Right cardiac atrium (tissue), 5 donors: ENCODE measurements around the gene NDE1. TPM values are rescaled to one million over a fixed set of nuclear protein-coding genes. Genes with fewer than 3 reads are reported as not detected.
"Not testable (repeated sequence)": the region's sequence is repeated elsewhere in the genome, so short reads cannot be mapped to it uniquely, and the experiment has no call there.

ENCODE experiments used
- ATAC-seq, 2 donors: fragments of 200-7000 bp; cut with Tn5 transposase; one replicate each; pipeline versions ENCODE4 v1.8.0 to v1.9.1; 2020; ENCODE audit warnings: moderate library complexity in 2 of 2, mild to moderate bottlenecking in 1 of 2
- DNase-seq, 3 donors: peaks; one replicate each; pipeline ENCODE4 v3.0.0-alpha.2; 2020
- H3K27ac ChIP-seq: one replicate; pipeline ENCODE4 v1.5.1; 2013; ENCODE audit warnings: mild to moderate bottlenecking, low read length, control low read depth, moderate library complexity
- H3K27me3 ChIP-seq: one replicate; pipeline ENCODE4 v1.6.1; 2013; ENCODE audit not compliant: control insufficient read depth, insufficient read depth
- H3K4me1 ChIP-seq: one replicate; pipeline ENCODE4 v1.6.1; 2013; ENCODE audit warnings: low read length; ENCODE audit not compliant: control insufficient read depth, insufficient read depth
- H3K4me3 ChIP-seq: one replicate; pipeline ENCODE4 v1.5.1; 2013; ENCODE audit warnings: low read length, control low read depth
- H3K9me3 ChIP-seq: one replicate; pipeline ENCODE4 v1.6.1; 2013; ENCODE audit warnings: low read length; ENCODE audit not compliant: control insufficient read depth
- WGBS: extraction: QIAGEN DNeasy Blood & Tissue Kit; methylation state at CpG from one replicate; pipeline ENCODE4 v1.1.7; 2013; 5-methylcytosine and 5-hydroxymethylcytosine counted together
- intact Hi-C, 4 donors: fragments of 100-400 bp; cut with DNase I; formaldehyde crosslinking; loops; one replicate each; pipeline versions ENCODE4 v1.11.0 to v1.14.0; 2022 to 2023
- polyA plus RNA-seq: library from polyadenylated mRNA; stranded (reverse); fragments of 200-250 nt; gene quantifications from one replicate; pipeline ENCODE4 v1.2.3, GENCODE V29; 2013
- total RNA-seq, 4 donors: library from RNA; stranded (reverse); fragmentation: NEBNext Ultra II Directional; extraction: Animal tissue kit (Norgen Biotek cat#: 25700); gene quantifications; one replicate each; pipeline ENCODE4 v1.2.1, GENCODE V29; 2021
- donor health status: healthy with polysubstance abuse.
- donor health status: DM: no; HTN: yes; CAD: no.
- donor health status: DM: no; HTN: no; CAD: no.
- donor health status: DM: no; HTN: yes; CAD: no; lungs with severe emphysema.
- donor health status: DM: yes; HTN: yes; CAD: no.

Gene NDE1
- total and polyA plus RNA-seq, 5 donors: 8.6 to 23.9 (median 16.5) TPM

DNA sequence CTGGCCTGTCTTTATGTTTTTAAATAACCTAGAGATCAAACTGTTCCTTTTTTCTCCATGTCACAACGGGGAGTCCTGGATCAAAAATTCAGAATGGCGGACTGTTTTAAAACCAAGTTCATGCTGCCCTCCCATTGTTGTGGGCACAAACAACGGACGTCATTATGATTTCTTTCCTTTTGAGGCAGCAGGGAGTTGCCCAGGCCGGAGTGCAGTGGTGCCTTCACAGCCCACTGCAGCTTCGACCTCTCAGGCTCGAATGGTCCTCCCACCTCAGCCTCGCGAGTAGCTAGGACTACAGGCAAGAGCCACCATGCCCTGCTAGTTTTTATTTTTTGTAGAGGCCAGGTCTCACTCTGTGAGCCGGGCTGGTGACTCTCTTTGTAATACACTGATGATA, 26.5 kb downstream of the NDE1 start:
- ATAC-seq (no peak), DNase-seq (no peak)
- H3K4me3 ChIP-seq: no peak overlapping the region
- no peaks in the 10 kb centered on the region for H3K9me3 ChIP-seq
- 81% methylated on average over 10 of the region's 10 CpGs for WGBS
- intact Hi-C loops: no loop called here
- H3K27ac ChIP-seq: no peak overlapping the region
- H3K27me3 ChIP-seq: no peaks in the 10 kb centered on the region
- peaks cover 6% of the 10 kb centered on the region for H3K4me1 ChIP-seq

DNA sequence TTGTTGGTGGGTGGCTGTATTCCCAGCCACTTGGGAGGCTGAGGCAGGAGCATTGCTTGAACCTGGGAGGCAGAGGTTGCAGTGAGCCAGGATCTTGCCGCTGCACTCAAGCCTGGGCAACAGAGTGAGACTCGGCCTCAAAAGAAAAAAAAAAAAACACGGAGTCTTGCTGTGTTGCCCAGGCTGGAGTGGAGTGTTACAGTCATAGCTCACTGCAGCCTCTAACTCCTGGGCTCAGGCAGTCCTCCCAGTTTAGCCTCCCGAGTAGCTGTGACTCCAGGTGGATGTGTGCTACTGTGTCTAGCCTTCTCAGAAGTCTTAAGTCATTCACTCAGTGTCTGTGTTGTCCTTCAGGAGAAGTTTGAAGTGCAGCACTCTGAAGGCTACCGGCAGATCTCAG, 27.4 kb downstream of the NDE1 start:
- intact Hi-C loops: no loop called here
- no peak for DNase-seq
- WGBS: 97% methylated on average over 5 of the region's 5 CpGs
- ATAC-seq: no peak
- Histone ChIP-seq H3K4me3 (no peak overlapping the region), H3K9me3 (no peaks in the 10 kb centered on the region), H3K27me3 (no peaks in the 10 kb centered on the region), H3K27ac (no peak overlapping the region), H3K4me1 (peaks cover 6% of the 10 kb centered on the region)

DNA sequence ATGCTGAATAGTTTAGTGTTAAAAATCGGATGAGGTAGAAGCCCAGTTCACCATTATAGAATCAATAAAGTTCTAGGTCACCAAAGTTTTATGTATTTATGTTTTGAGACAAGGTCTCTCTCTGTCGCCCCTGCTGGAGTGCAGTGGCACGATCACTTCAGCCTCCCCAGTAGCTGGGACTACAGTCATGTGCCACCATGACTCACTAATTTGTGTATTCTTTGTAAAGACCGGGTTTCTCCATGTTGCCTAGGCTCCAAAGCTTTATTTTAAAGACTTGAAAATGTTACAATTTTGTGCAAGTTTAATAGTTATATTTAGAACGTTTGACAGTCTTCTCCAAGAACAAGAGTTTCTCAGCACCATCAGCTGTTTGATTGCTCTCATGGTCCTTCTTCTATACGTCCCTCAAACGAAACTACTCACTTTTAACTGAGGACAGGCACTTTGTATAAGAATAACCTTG, 32.1 kb downstream of the NDE1 start:
- H3K27me3 ChIP-seq: no peaks in the 10 kb centered on the region
- H3K9me3 ChIP-seq: no peaks in the 10 kb centered on the region
- no peak overlapping the region for H3K4me3 ChIP-seq
- ATAC-seq (peak in 1 of 2 donors; percentile 54), DNase-seq (no peak)
- H3K27ac ChIP-seq: no peak overlapping the region
- intact Hi-C loops: no loop called here
- 62% methylated on average over 7 of the region's 7 CpGs for WGBS
- no peaks in the 10 kb centered on the region for H3K4me1 ChIP-seq

DNA sequence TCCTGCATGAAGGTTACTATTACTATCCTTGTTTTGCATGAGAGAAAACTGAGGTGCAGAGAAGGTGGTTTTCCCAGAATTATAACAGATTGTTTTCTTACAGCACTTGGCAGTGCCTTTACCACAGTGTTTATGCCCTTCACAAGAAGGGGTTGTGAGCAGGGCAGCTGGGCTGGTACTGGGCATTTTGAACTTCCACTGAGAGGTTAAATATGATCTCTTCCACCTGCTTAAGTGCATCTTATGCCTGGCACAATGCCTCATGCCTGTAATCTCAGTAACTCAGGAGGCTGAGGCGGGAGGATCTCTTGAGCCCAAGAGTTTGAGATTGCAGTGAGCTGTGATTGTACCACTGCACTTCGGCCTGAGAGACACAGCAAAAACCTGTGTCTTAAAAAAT, 36.2 kb downstream of the NDE1 start:
- 93% methylated on average over 2 of the region's 2 CpGs for WGBS
- no peak for DNase-seq
- Histone ChIP-seq H3K4me3 (no peak overlapping the region), H3K27me3 (no peaks in the 10 kb centered on the region), H3K27ac (no peak overlapping the region), H3K9me3 (no peaks in the 10 kb centered on the region), H3K4me1 (no peaks in the 10 kb centered on the region)
- no peak for ATAC-seq
- intact Hi-C loops: no loop called here

- Histone ChIP-seq H3K27me3 (no peaks in the 10 kb centered on the region), H3K27ac (no peak overlapping the region), H3K4me3 (no peak overlapping the region), H3K4me1 (no peaks in the 10 kb centered on the region), H3K9me3 (no peaks in the 10 kb centered on the region)
- no peak for DNase-seq
- intact Hi-C loops: no loop called here
- WGBS: 98% methylated on average over 3 of the region's 3 CpGs
- no peak for ATAC-seq
These were observed 39.2 kb downstream of the NDE1 start for GRCh38 chr16:15689290-15689689.

GRCh38 chr16:15690296-15690695, 40.3 kb downstream of the NDE1 start:
- intact Hi-C loops: no loop called here
- WGBS: 92% methylated on average over 3 of the region's 3 CpGs
- ATAC-seq: no peak

DNA sequence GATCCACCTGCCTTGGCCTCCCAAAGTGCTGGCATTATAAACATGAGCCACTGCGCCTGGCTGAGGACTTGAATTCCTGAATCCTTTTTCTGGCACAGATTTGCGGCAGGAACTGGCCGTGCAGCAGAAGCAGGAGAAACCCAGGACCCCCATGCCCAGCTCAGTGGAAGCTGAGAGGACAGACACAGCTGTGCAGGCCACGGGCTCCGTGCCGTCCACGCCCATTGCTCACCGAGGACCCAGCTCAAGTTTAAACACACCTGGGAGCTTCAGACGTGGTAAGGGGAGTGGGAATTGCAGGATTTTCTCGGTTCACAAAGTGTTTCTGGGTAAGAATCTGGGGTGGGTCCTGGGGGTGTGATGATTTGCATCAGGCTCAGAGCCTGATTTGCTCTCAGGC, 41.0 kb downstream of the NDE1 start:
- intact Hi-C loops: no loop called here
- Histone ChIP-seq H3K4me1 (no peaks in the 10 kb centered on the region), H3K9me3 (no peaks in the 10 kb centered on the region), H3K27ac (no peak overlapping the region), H3K27me3 (no peaks in the 10 kb centered on the region), H3K4me3 (no peak overlapping the region)
- ATAC-seq: no peak
- no peak for DNase-seq
- 87% methylated on average over 10 of the region's 10 CpGs for WGBS

More at GRCh38 chr16:15690296-15690695, 40.3 kb downstream of the NDE1 start:
- no peaks in the 10 kb centered on the region for H3K4me1 ChIP-seq
- H3K4me3 ChIP-seq: no peak overlapping the region
- H3K27me3 ChIP-seq: no peaks in the 10 kb centered on the region
- H3K27ac ChIP-seq: no peak overlapping the region
- H3K9me3 ChIP-seq: no peaks in the 10 kb centered on the region
- DNase-seq: no peak

DNA sequence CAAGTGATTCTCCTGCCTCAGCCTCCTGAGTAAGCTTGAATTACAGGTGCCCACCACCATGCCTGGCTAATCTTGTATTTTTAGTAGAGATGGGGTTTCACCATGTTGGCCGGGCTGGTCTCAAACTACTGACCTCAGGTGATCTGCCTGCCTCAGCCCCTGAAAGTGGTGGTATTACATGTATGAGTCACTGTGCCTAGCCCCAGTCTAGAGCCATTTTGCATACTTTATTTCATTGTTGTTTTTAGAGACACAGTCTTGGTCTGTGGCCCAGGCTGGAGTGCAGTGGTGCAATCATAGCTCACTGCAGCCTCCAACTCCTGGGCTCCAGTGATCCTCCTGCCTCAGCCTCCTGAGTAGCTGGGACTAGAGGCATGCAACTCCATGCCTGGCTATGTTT, 42.5 kb downstream of the NDE1 start:
- WGBS: 98% methylated on average over 1 of the region's 1 CpG
- intact Hi-C loops: not testable (repeated sequence)

GRCh38 chr16:15694499-15694898, 44.5 kb downstream of the NDE1 start:
- Histone ChIP-seq H3K9me3 (no peaks in the 10 kb centered on the region), H3K4me3 (no peak overlapping the region), H3K4me1 (no peaks in the 10 kb centered on the region), H3K27ac (no peak overlapping the region), H3K27me3 (no peaks in the 10 kb centered on the region)
- intact Hi-C loops: no loop called here
- WGBS: 86% methylated on average over 5 of the region's 5 CpGs
- DNase-seq (no peak), ATAC-seq (no peak)

More for the DNA sequence above, 42.5 kb downstream of the NDE1 start:
- not testable (repeated sequence) for H3K27ac ChIP-seq, H3K27me3 ChIP-seq, ATAC-seq, H3K4me3 ChIP-seq, H3K9me3 ChIP-seq, DNase-seq, H3K4me1 ChIP-seq

DNA sequence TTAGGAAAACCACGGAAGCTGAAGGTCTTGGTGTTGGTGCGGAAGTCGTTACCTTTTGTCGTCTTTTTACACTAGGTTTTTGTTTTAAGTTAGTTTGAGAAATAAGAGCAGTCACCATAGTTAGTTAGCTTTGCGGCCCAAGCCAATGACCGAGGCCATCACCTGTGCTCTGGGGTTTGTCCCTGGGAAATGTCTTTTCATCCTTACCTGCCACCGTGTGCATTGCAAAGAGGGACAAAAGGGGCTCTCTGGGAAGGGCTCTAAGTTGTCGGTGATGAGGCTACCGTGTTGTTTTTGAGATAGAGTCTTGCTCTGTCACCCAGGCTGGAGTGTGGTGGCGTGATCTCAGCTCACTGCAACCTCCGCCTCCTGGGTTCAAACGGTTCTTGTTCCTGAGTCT, 49.8 kb downstream of the NDE1 start:
- H3K4me3 ChIP-seq: no peak overlapping the region
- DNase-seq: no peak
- WGBS: 95% methylated on average over 12 of the region's 12 CpGs
- ATAC-seq: no peak
- no peaks in the 10 kb centered on the region for H3K27me3 ChIP-seq
- intact Hi-C loops: loop anchor here in 3 of 4 donors (10.0 kb wide), 3 partner anchors 45 to 275 kb away; partner anchors contain the start of gene NDE1 (in 1 of the 3)
- H3K27ac ChIP-seq: no peak overlapping the region
- no peaks in the 10 kb centered on the region for H3K9me3 ChIP-seq
- no peaks in the 10 kb centered on the region for H3K4me1 ChIP-seq

DNA sequence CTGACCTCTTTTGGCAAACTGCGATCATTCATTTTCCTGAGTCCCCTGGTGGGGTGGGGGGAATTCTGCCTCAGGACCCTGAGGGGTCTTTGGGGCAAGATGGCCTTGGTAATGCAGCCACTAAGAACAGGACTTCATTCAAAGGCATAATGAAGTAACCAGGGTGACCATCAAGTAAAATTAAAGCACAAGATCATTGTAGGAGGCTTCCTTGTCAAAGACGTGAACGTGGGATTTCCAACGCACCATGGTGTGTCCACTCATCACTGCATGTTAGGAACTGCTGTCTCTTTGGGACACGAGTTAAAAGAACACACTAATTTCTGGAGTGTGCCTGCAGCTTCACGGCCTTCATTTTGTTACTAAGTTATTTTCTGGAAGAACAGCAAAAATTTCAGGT, 51.3 kb downstream of the NDE1 start:
- no peak overlapping the region for H3K27ac ChIP-seq
- no peak for ATAC-seq
- H3K4me1 ChIP-seq: no peaks in the 10 kb centered on the region
- no peaks in the 10 kb centered on the region for H3K27me3 ChIP-seq
- intact Hi-C loops: loop anchor here in 3 of 4 donors (10.0 kb wide), 3 partner anchors 47 to 277 kb away; partner anchors contain the start of gene NDE1 (in 1 of the 3)
- H3K9me3 ChIP-seq: no peaks in the 10 kb centered on the region
- DNase-seq: no peak
- H3K4me3 ChIP-seq: no peak overlapping the region
- WGBS: 90% methylated on average over 6 of the region's 6 CpGs
